Neural progenitor cell (in vitro differentiated cells): ENCODE data around the gene ZMYM4. TPM values are rescaled to one million over a fixed set of nuclear protein-coding genes. Genes with fewer than 3 reads are reported as not detected.

Experiments used
- DNase-seq: peaks from one replicate; pipeline ENCODE4 v3.0.0-alpha.2; 2016; ENCODE audit warnings: low spot score
- H2AFZ ChIP-seq: fragments of 200-600 bp; sonication (generic); replicated peaks from 2 replicates; pipeline ENCODE4 v1.6.1; 2016; ENCODE audit warnings: antibody characterized with exemption
- H3F3A ChIP-seq: fragments of 200-600 bp; sonication (generic); 2 replicates; pipeline ENCODE4 v1.6.1; 2016; ENCODE audit warnings: antibody characterized with exemption, low read depth
- H3K27ac ChIP-seq: fragments of 200-600 bp; sonication (generic); 2 replicates; pipeline ENCODE4 v1.5.1; 2016; ENCODE audit warnings: mild to moderate bottlenecking
- H3K27me3 ChIP-seq: fragments of 200-600 bp; sonication (generic); 2 replicates; pipeline ENCODE4 v1.6.1; 2016; ENCODE audit warnings: mild to moderate bottlenecking, moderate library complexity
- H3K36me3 ChIP-seq: fragments of 200-600 bp; sonication (generic); 2 replicates; pipeline ENCODE4 v1.5.1; 2016
- H3K4me1 ChIP-seq: fragments of 200-600 bp; sonication (generic); 2 replicates; pipeline ENCODE4 v1.6.1; 2016; ENCODE audit warnings: mixed run types
- H3K4me2 ChIP-seq: fragments of 200-600 bp; sonication (generic); 2 replicates; pipeline ENCODE4 v1.6.1; 2016
- H3K4me3 ChIP-seq: fragments of 200-600 bp; sonication (generic); 2 replicates; pipeline ENCODE4 v1.5.1; 2016
- H3K79me2 ChIP-seq: fragments of 200-600 bp; sonication (generic); 2 replicates; pipeline ENCODE4 v1.6.1; 2016; ENCODE audit warnings: low read depth
- H3K9ac ChIP-seq: fragments of 200-600 bp; sonication (generic); 2 replicates; pipeline ENCODE4 v1.6.1; 2016
- H3K9me3 ChIP-seq: fragments of 200-600 bp; sonication (generic); 2 replicates; pipeline ENCODE4 v1.5.1; 2016; ENCODE audit warnings: low read depth
- H4K20me1 ChIP-seq: fragments of 200-600 bp; sonication (generic); 2 replicates; pipeline ENCODE4 v1.6.1; 2016; ENCODE audit warnings: low read depth
- H3K27ac Mint-ChIP-seq: 3 replicates; pipeline ENCODE4 v1.8.0; 2021; ENCODE audit warnings: mixed read lengths
- H3K27me3 Mint-ChIP-seq: 2 replicates; pipeline ENCODE4 v1.8.0; 2022; ENCODE audit warnings: low read depth, mild to moderate bottlenecking, inconsistent platforms, moderate library complexity, mixed read lengths; ENCODE audit not compliant: insufficient read depth
- H3K36me3 Mint-ChIP-seq: 3 replicates; pipeline ENCODE4 v1.8.0; 2021; ENCODE audit warnings: mixed read lengths
- H3K4me1 Mint-ChIP-seq: 3 replicates; pipeline ENCODE4 v1.8.0; 2021; ENCODE audit warnings: mixed read lengths
- H3K4me3 Mint-ChIP-seq: 3 replicates; pipeline ENCODE4 v1.8.0; 2021; ENCODE audit warnings: mild to moderate bottlenecking, moderate library complexity, mixed read lengths
- H3K9me3 Mint-ChIP-seq: 3 replicates; pipeline ENCODE4 v1.8.0; 2020; ENCODE audit warnings: mixed read lengths
- EZH2 ChIP-seq: fragments of 200-600 bp; sonication (generic); IDR thresholded peaks from 2 replicates; pipeline ENCODE4 v1.6.1; 2017; ENCODE audit warnings: antibody characterized with exemption, mild to moderate bottlenecking, moderate library complexity
- EZH2phosphoT487 ChIP-seq: fragments of 200-600 bp; sonication (generic); IDR thresholded peaks from 2 replicates; pipeline ENCODE4 v1.6.1; 2017; ENCODE audit warnings: antibody characterized with exemption
- total RNA-seq: library from RNA; depleted of rRNA; stranded (reverse); fragments of >200 nt; gene quantifications from 2 replicates; pipeline ENCODE4 v1.2.3, GENCODE V29; 2015; ENCODE audit warnings: low replicate concordance
- TF ChIP-seq, protein P1 (sequence below): fragments of 200-600 bp; sonication (generic); IDR thresholded peaks from 2 replicates; pipeline ENCODE4 v1.5.1; 2017; ENCODE audit warnings: antibody characterized with exemption, mild to moderate bottlenecking

ZMYM4 gene
- total RNA-seq, 1 donor from 2014 or later, result 106 TPM

DNA sequence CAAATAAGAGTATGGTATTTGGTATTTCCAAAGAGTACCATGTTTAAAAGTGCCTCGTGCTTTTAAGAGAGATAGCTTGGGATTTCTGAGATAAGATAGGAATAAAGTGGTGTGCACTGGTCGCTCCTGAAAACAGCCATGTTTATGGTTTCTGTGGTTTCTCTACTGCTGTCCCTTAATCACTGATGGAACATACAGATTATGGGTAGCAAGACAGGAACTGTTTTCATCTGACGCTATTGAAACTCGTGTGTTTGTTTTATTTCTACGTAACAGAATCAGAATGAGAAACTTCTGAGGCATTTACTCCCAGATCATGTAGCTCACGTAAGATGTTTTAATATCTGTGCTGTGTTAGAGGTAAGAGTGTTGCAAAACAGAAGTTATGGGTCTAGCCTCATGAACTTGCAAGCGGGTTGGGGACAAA, 162.7 kb downstream of the ZMYM4 start:
- no peaks in the 10 kb centered on the region for H3K27me3 ChIP-seq
- TF ChIP-seq EZH2 (no peak), EZH2phosphoT487 (no peak)
- TF ChIP-seq, protein P1, sequence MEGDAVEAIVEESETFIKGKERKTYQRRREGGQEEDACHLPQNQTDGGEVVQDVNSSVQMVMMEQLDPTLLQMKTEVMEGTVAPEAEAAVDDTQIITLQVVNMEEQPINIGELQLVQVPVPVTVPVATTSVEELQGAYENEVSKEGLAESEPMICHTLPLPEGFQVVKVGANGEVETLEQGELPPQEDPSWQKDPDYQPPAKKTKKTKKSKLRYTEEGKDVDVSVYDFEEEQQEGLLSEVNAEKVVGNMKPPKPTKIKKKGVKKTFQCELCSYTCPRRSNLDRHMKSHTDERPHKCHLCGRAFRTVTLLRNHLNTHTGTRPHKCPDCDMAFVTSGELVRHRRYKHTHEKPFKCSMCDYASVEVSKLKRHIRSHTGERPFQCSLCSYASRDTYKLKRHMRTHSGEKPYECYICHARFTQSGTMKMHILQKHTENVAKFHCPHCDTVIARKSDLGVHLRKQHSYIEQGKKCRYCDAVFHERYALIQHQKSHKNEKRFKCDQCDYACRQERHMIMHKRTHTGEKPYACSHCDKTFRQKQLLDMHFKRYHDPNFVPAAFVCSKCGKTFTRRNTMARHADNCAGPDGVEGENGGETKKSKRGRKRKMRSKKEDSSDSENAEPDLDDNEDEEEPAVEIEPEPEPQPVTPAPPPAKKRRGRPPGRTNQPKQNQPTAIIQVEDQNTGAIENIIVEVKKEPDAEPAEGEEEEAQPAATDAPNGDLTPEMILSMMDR, result no peak
- peaks cover 2% of the 10 kb centered on the region for H3F3A ChIP-seq
- Mint-ChIP-seq H3K27me3 (peaks cover 4% of the 10 kb centered on the region), H3K36me3 (peaks cover 39% of the 10 kb centered on the region), H3K9me3 (no peaks in the 10 kb centered on the region), H3K4me3 (no peak overlapping the region), H3K4me1 (no peaks in the 10 kb centered on the region), H3K27ac (peak overlapping the region; percentile 5)
- H2AFZ ChIP-seq, result no peak overlapping the region
- H3K79me2 ChIP-seq, result no peaks in the 10 kb centered on the region
- H3K4me1 ChIP-seq, result peaks cover 4% of the 10 kb centered on the region
- no peaks in the 10 kb centered on the region for H3K36me3 ChIP-seq
- no peak overlapping the region for H3K4me3 ChIP-seq
- no peak overlapping the region for H3K9ac ChIP-seq
- no peaks in the 10 kb centered on the region for H4K20me1 ChIP-seq
- no peak for DNase-seq
- no peak overlapping the region for H3K27ac ChIP-seq
- H3K9me3 ChIP-seq, result no peaks in the 10 kb centered on the region
- no peak overlapping the region for H3K4me2 ChIP-seq

GRCh38 chr1:35432231-35432630, 163.7 kb downstream of the ZMYM4 start:
- Histone ChIP-seq H4K20me1 (no peaks in the 10 kb centered on the region), H3K9ac (no peak overlapping the region), H3K9me3 (no peaks in the 10 kb centered on the region), H3K27ac (no peak overlapping the region), H2AFZ (no peak overlapping the region), H3K4me3 (no peak overlapping the region), H3F3A (peaks cover 2% of the 10 kb centered on the region), H3K27me3 (no peaks in the 10 kb centered on the region), H3K36me3 (no peaks in the 10 kb centered on the region), H3K79me2 (no peaks in the 10 kb centered on the region), H3K4me1 (peaks cover 4% of the 10 kb centered on the region), H3K4me2 (no peak overlapping the region)
- Mint-ChIP-seq H3K9me3 (no peaks in the 10 kb centered on the region), H3K27ac (peak overlapping the region; percentile 74), H3K36me3 (peaks cover 44% of the 10 kb centered on the region), H3K4me3 (no peak overlapping the region), H3K27me3 (peaks cover 4% of the 10 kb centered on the region), H3K4me1 (no peaks in the 10 kb centered on the region)
- DNase-seq, result no peak
- TF ChIP-seq EZH2phosphoT487 (no peak), EZH2 (no peak)
- TF ChIP-seq, protein P1, result no peak

DNA sequence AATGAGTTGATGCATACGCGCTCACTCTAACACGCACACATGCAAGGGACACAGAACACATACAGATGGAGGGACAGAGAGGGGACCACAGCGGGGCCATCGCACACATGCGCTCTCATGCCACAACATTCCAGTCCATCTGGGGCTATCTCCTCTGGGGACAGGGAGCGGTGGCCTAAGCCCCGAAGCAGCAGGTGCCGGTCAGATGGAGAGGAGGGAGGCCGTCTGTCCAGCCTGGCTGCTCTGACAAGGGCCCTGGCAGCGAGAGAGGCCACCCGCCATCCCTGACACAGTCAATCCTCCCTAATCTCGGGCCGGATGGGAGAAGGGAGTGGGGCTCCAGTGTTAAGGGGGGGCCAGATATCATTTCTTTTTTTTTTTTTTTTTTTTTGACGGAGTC, 165.2 kb downstream of the ZMYM4 start:
- H3K36me3 Mint-ChIP-seq, result peaks cover 53% of the 10 kb centered on the region
- H3K9ac ChIP-seq, result no peak overlapping the region
- H3K9me3 Mint-ChIP-seq, result no peaks in the 10 kb centered on the region
- no peaks in the 10 kb centered on the region for H3K9me3 ChIP-seq
- no peak overlapping the region for H3K27ac Mint-ChIP-seq
- TF ChIP-seq, protein P1, result no peak
- TF ChIP-seq EZH2phosphoT487 (no peak), EZH2 (no peak)
- no peak for DNase-seq
- H3K4me3 ChIP-seq, result no peak overlapping the region
- H3K27me3 Mint-ChIP-seq, result peaks cover 4% of the 10 kb centered on the region
- no peaks in the 10 kb centered on the region for H3K4me1 ChIP-seq
- no peak overlapping the region for H3K4me2 ChIP-seq
- H3K4me1 Mint-ChIP-seq, result no peaks in the 10 kb centered on the region
- no peak overlapping the region for H3K4me3 Mint-ChIP-seq
- H4K20me1 ChIP-seq, result no peaks in the 10 kb centered on the region
- no peak overlapping the region for H2AFZ ChIP-seq
- H3F3A ChIP-seq, result peaks cover 2% of the 10 kb centered on the region
- no peaks in the 10 kb centered on the region for H3K79me2 ChIP-seq
- no peaks in the 10 kb centered on the region for H3K36me3 ChIP-seq
- H3K27me3 ChIP-seq, result no peaks in the 10 kb centered on the region
- no peak overlapping the region for H3K27ac ChIP-seq
